ENCODE measurements around the gene ETFB. TPM values are rescaled to one million over a fixed set of nuclear protein-coding genes. Genes with fewer than 3 reads are reported as not detected.
"Not testable (repeated sequence)": the region's sequence is repeated elsewhere in the genome, so short reads cannot be mapped to it uniquely, and the experiment has no call there.

ETFB gene
- total RNA-seq, result 64.5 and 70.8 TPM in 2 replicates

GRCh38 chr19:51365965-51366388, at the start of gene ETFB:
ETFB (minus strand) TSS chr19:51366388; CDS start chr19:51366326, 62 bp downstream.
- DNase-seq (ENCODE audit: extremely low read depth, low read depth, low spot score), result no peak

GRCh38 chr19:51415187-51415586, 49.0 kb upstream of the ETFB start:
- no peak for DNase-seq (ENCODE audit: extremely low read depth, low read depth, low spot score)

GRCh38 chr19:51410950-51411748, 45.0 kb upstream of the ETFB start:
- DNase-seq (ENCODE audit: extremely low read depth, low read depth, low spot score), result no peak

GRCh38 chr19:51407511-51408131, 41.4 kb upstream of the ETFB start:
- no peak for DNase-seq (ENCODE audit: extremely low read depth, low read depth, low spot score)

GRCh38 chr19:51402117-51402516, 35.9 kb upstream of the ETFB start:
- DNase-seq (ENCODE audit: extremely low read depth, low read depth, low spot score), result no peak

GRCh38 chr19:51399936-51400335, 33.7 kb upstream of the ETFB start:
- DNase-seq (ENCODE audit: extremely low read depth, low read depth, low spot score), result not testable (repeated sequence)

- DNase-seq (ENCODE audit: extremely low read depth, low read depth, low spot score), result no peak
Measured at GRCh38 chr19:51399231-51399630, 33.0 kb upstream of the ETFB start.

GRCh38 chr19:51398096-51398704, 32.0 kb upstream of the ETFB start:
- DNase-seq (ENCODE audit: extremely low read depth, low read depth, low spot score), result no peak

- not testable (repeated sequence) for DNase-seq (ENCODE audit: extremely low read depth, low read depth, low spot score)
Measured at GRCh38 chr19:51397453-51397852, 31.3 kb upstream of the ETFB start.

GRCh38 chr19:51396175-51396574, 30.0 kb upstream of the ETFB start:
- no peak for DNase-seq (ENCODE audit: extremely low read depth, low read depth, low spot score)

- peak; percentile 94 for DNase-seq (ENCODE audit: extremely low read depth, low read depth, low spot score)
Measured at GRCh38 chr19:51394050-51394836, 28.1 kb upstream of the ETFB start.

GRCh38 chr19:51392701-51393100, 26.5 kb upstream of the ETFB start:
- DNase-seq (ENCODE audit: extremely low read depth, low read depth, low spot score), result no peak

- DNase-seq (ENCODE audit: extremely low read depth, low read depth, low spot score), result no peak
Measured at GRCh38 chr19:51391073-51391611, 25.0 kb upstream of the ETFB start.

- DNase-seq (ENCODE audit: extremely low read depth, low read depth, low spot score), result no peak
Measured at GRCh38 chr19:51389143-51389542, 23.0 kb upstream of the ETFB start.

- no peak for DNase-seq (ENCODE audit: extremely low read depth, low read depth, low spot score)
Measured at GRCh38 chr19:51387924-51388389, 21.8 kb upstream of the ETFB start, which contains the start of gene LIM2. LIM2 (minus strand) TSS chr19:51387974; CDS start chr19:51387443, 531 bp downstream.

- no peak for DNase-seq (ENCODE audit: extremely low read depth, low read depth, low spot score)
Measured at GRCh38 chr19:51386882-51387520, 20.8 kb upstream of the ETFB start.

- no peak for DNase-seq (ENCODE audit: extremely low read depth, low read depth, low spot score)
Measured at GRCh38 chr19:51382004-51382403, 15.8 kb upstream of the ETFB start.

GRCh38 chr19:51380379-51380778, 14.2 kb upstream of the ETFB start:
- DNase-seq (ENCODE audit: extremely low read depth, low read depth, low spot score), result no peak

- no peak for DNase-seq (ENCODE audit: extremely low read depth, low read depth, low spot score)
Measured at GRCh38 chr19:51377422-51377821, 11.2 kb upstream of the ETFB start.

All from glomerular endothelial cell (primary cell).